ENCODE measurements around the gene KCTD12. TPM values are rescaled to one million over a fixed set of nuclear protein-coding genes. Genes with fewer than 3 reads are reported as not detected.
"Not testable (repeated sequence)": the region's sequence is repeated elsewhere in the genome, so short reads cannot be mapped to it uniquely, and the experiment has no call there.

The KCTD12 gene
- total RNA-seq, 2 donors from 2014 or later = 6.7 to 8.3 TPM

- peaks cover 6% of the 10 kb centered on the region for H3K9me3 Mint-ChIP-seq
- peak; percentile 71 for ATAC-seq (replicated peaks)
These were observed 17.4 kb upstream of the KCTD12 start for GRCh38 chr13:76903544-76904162.

GRCh38 chr13:76899066-76899465 lies 12.9 kb upstream of the KCTD12 start:
- not testable (repeated sequence) for H3K9me3 Mint-ChIP-seq; H3K36me3 Mint-ChIP-seq (ENCODE audit: low read depth); H3K4me1 Mint-ChIP-seq; ATAC-seq (replicated peaks); H3K4me3 Mint-ChIP-seq; H3K27ac Mint-ChIP-seq
- H3K27me3 Mint-ChIP-seq = peaks cover 14% of the 10 kb centered on the region

More at GRCh38 chr13:76903544-76904162, 17.4 kb upstream of the KCTD12 start:
- H3K4me1 Mint-ChIP-seq = no peaks in the 10 kb centered on the region
- no peak overlapping the region for H3K4me3 Mint-ChIP-seq
- H3K27ac Mint-ChIP-seq = no peak overlapping the region
- no peaks in the 10 kb centered on the region for H3K36me3 Mint-ChIP-seq (ENCODE audit: low read depth)
- peaks cover 11% of the 10 kb centered on the region for H3K27me3 Mint-ChIP-seq

GRCh38 chr13:76897171-76897570 lies 11.0 kb upstream of the KCTD12 start:
- Mint-ChIP-seq H3K4me1 (peaks cover 13% of the 10 kb centered on the region), H3K27me3 (peaks cover 16% of the 10 kb centered on the region)
- not testable (repeated sequence) for H3K4me3 Mint-ChIP-seq; H3K27ac Mint-ChIP-seq; ATAC-seq (replicated peaks); H3K36me3 Mint-ChIP-seq (ENCODE audit: low read depth); H3K9me3 Mint-ChIP-seq

GRCh38 chr13:76894401-76895110 lies 8.4 kb upstream of the KCTD12 start:
- Mint-ChIP-seq H3K36me3 (ENCODE audit: low read depth) (no peaks in the 10 kb centered on the region), H3K4me1 (peaks cover 13% of the 10 kb centered on the region), H3K27me3 (peaks cover 11% of the 10 kb centered on the region), H3K27ac (no peak overlapping the region), H3K4me3 (no peak overlapping the region), H3K9me3 (peaks cover 6% of the 10 kb centered on the region)
- peak; percentile 93 for ATAC-seq (replicated peaks)

- H3K36me3 Mint-ChIP-seq (ENCODE audit: low read depth) = no peaks in the 10 kb centered on the region
- ATAC-seq (replicated peaks) = no peak
- H3K27me3 Mint-ChIP-seq = peaks cover 15% of the 10 kb centered on the region
- H3K4me3 Mint-ChIP-seq = no peak overlapping the region
- no peaks in the 10 kb centered on the region for H3K9me3 Mint-ChIP-seq
- H3K4me1 Mint-ChIP-seq = peaks cover 13% of the 10 kb centered on the region
- no peak overlapping the region for H3K27ac Mint-ChIP-seq
These were observed 6.3 kb upstream of the KCTD12 start for GRCh38 chr13:76892488-76892887.

GRCh38 chr13:76890021-76890420 lies 3.8 kb upstream of the KCTD12 start:
- Mint-ChIP-seq H3K9me3 (no peaks in the 10 kb centered on the region), H3K27ac (no peak overlapping the region), H3K27me3 (peaks cover 10% of the 10 kb centered on the region), H3K4me3 (no peak overlapping the region), H3K4me1 (peaks cover 12% of the 10 kb centered on the region), H3K36me3 (ENCODE audit: low read depth) (no peaks in the 10 kb centered on the region)
- no peak for ATAC-seq (replicated peaks)

GRCh38 chr13:76889254-76889653 lies 3.0 kb upstream of the KCTD12 start:
- H3K27ac Mint-ChIP-seq = no peak overlapping the region
- H3K4me1 Mint-ChIP-seq = peaks cover 13% of the 10 kb centered on the region
- no peak for ATAC-seq (replicated peaks)
- no peaks in the 10 kb centered on the region for H3K36me3 Mint-ChIP-seq (ENCODE audit: low read depth)
- H3K4me3 Mint-ChIP-seq = no peak overlapping the region
- H3K9me3 Mint-ChIP-seq = no peaks in the 10 kb centered on the region
- H3K27me3 Mint-ChIP-seq = peaks cover 10% of the 10 kb centered on the region

- Mint-ChIP-seq H3K27ac (no peak overlapping the region), H3K4me3 (no peak overlapping the region), H3K36me3 (ENCODE audit: low read depth) (no peaks in the 10 kb centered on the region), H3K4me1 (peaks cover 10% of the 10 kb centered on the region), H3K27me3 (peaks cover 7% of the 10 kb centered on the region), H3K9me3 (no peaks in the 10 kb centered on the region)
- ATAC-seq (replicated peaks) = no peak
These were observed 2.2 kb upstream of the KCTD12 start for GRCh38 chr13:76888421-76888820.

GRCh38 chr13:76887076-76887563 lies 915 bp upstream of the KCTD12 start:
- Mint-ChIP-seq H3K36me3 (ENCODE audit: low read depth) (no peaks in the 10 kb centered on the region), H3K4me3 (peak overlapping the region; percentile 87), H3K27ac (peak overlapping the region; percentile 58), H3K4me1 (peaks cover 10% of the 10 kb centered on the region), H3K27me3 (peaks cover 7% of the 10 kb centered on the region), H3K9me3 (no peaks in the 10 kb centered on the region)
- no peak for ATAC-seq (replicated peaks)

GRCh38 chr13:76886005-76886291 lies 257 bp downstream of the KCTD12 start:
- Mint-ChIP-seq H3K4me3 (peak overlapping the region; percentile 87), H3K9me3 (no peaks in the 10 kb centered on the region), H3K27me3 (peaks cover 7% of the 10 kb centered on the region), H3K27ac (no peak overlapping the region), H3K4me1 (peaks cover 10% of the 10 kb centered on the region), H3K36me3 (ENCODE audit: low read depth) (no peaks in the 10 kb centered on the region)
- peak; percentile 41 for ATAC-seq (replicated peaks)

- H3K36me3 Mint-ChIP-seq (ENCODE audit: low read depth) = no peaks in the 10 kb centered on the region
- H3K9me3 Mint-ChIP-seq = no peaks in the 10 kb centered on the region
- H3K27me3 Mint-ChIP-seq = peaks cover 7% of the 10 kb centered on the region
- peak overlapping the region; percentile 48 for H3K27ac Mint-ChIP-seq
- H3K4me1 Mint-ChIP-seq = peaks cover 10% of the 10 kb centered on the region
- peak overlapping the region; percentile 87 for H3K4me3 Mint-ChIP-seq
- peak; percentile 67 for ATAC-seq (replicated peaks)
These were observed 801 bp downstream of the KCTD12 start for GRCh38 chr13:76885203-76886004.

- no peak for ATAC-seq (replicated peaks)
- Mint-ChIP-seq H3K36me3 (ENCODE audit: low read depth) (no peaks in the 10 kb centered on the region), H3K9me3 (no peaks in the 10 kb centered on the region), H3K27me3 (peaks cover 7% of the 10 kb centered on the region), H3K4me1 (peaks cover 10% of the 10 kb centered on the region), H3K27ac (peak overlapping the region; percentile 48), H3K4me3 (peak overlapping the region; percentile 87)
These were observed 1.4 kb downstream of the KCTD12 start for GRCh38 chr13:76884907-76885202.

- peak overlapping the region; percentile 48 for H3K27ac Mint-ChIP-seq
These were observed 1.9 kb downstream of the KCTD12 start for GRCh38 chr13:76884186-76884906.

GRCh38 chr13:76883236-76883635 lies 3.0 kb downstream of the KCTD12 start:
- Mint-ChIP-seq H3K4me1 (peaks cover 20% of the 10 kb centered on the region), H3K27ac (no peak overlapping the region), H3K4me3 (no peak overlapping the region), H3K36me3 (ENCODE audit: low read depth) (no peaks in the 10 kb centered on the region), H3K27me3 (peaks cover 4% of the 10 kb centered on the region), H3K9me3 (no peaks in the 10 kb centered on the region)
- ATAC-seq (replicated peaks) = no peak

More at GRCh38 chr13:76884186-76884906, 1.9 kb downstream of the KCTD12 start:
- no peaks in the 10 kb centered on the region for H3K36me3 Mint-ChIP-seq (ENCODE audit: low read depth)
- H3K9me3 Mint-ChIP-seq = no peaks in the 10 kb centered on the region
- peaks cover 7% of the 10 kb centered on the region for H3K27me3 Mint-ChIP-seq
- peak overlapping the region; percentile 87 for H3K4me3 Mint-ChIP-seq
- H3K4me1 Mint-ChIP-seq = peaks cover 10% of the 10 kb centered on the region
- ATAC-seq (replicated peaks) = no peak

All from activated T-helper 17 cell treated with anti-CD3 and anti-CD28 coated beads, Interleukin-2, amount 50 U/mL, for 72 hours (primary cell).